ENCODE data around the gene GTF3C5.

The GTF3C5 gene

GRCh38 chr9:133094842-133095393 is 64.1 kb downstream of the GTF3C5 start:
- no peak for DNase-seq

- no peak for DNase-seq
Measured at GRCh38 chr9:133098104-133098754, 67.4 kb downstream of the GTF3C5 start.

GRCh38 chr9:133098871-133099270 is 68.1 kb downstream of the GTF3C5 start:
- no peak for DNase-seq

- DNase-seq, result no peak
Measured at GRCh38 chr9:133099726-133100505, 69.1 kb downstream of the GTF3C5 start.

- no peak for DNase-seq
Measured at GRCh38 chr9:133100506-133101355, 69.9 kb downstream of the GTF3C5 start.

GRCh38 chr9:133101356-133102189 is 70.8 kb downstream of the GTF3C5 start:
- no peak for DNase-seq

- no peak for DNase-seq
Measured at GRCh38 chr9:133102190-133103021, 71.6 kb downstream of the GTF3C5 start.

- DNase-seq, result peak in 4 of 5 donors; percentile 34 to 41 (median 38)
Measured at GRCh38 chr9:133103183-133103986, 72.6 kb downstream of the GTF3C5 start.

GRCh38 chr9:133103987-133104505 is 73.2 kb downstream of the GTF3C5 start:
- DNase-seq, result peak in 1 of 5 donors; percentile 9

GRCh38 chr9:133104718-133105460 is 74.1 kb downstream of the GTF3C5 start:
- no peak for DNase-seq

- peak in 1 of 5 donors; percentile 8 for DNase-seq
Measured at GRCh38 chr9:133105461-133105770, 74.6 kb downstream of the GTF3C5 start.

GRCh38 chr9:133106511-133107244 is 75.9 kb downstream of the GTF3C5 start:
- peak in 1 of 5 donors; percentile 15 for DNase-seq

- no peak for DNase-seq
Measured at GRCh38 chr9:133107245-133107722, 76.5 kb downstream of the GTF3C5 start.
